K562 (cell line): Measurements from ENCODE around the gene ELOB. TPM values are rescaled to one million over a fixed set of nuclear protein-coding genes. Genes with fewer than 3 reads are reported as not detected.

ENCODE experiments used
- ATF1 ChIP-seq, 2 experiments: fragments of 450-650 bp in 1 of 2; IDR thresholded peaks; 2 replicates each; pipeline ENCODE4 v1.6.1; 2016; ENCODE audit warnings: missing compliant biosample characterization in 1 of 2, missing genetic modification characterization in 1 of 2
- CBX1 ChIP-seq: sonication (generic); IDR thresholded peaks from 2 replicates; pipeline ENCODE4 v1.6.1; 2016; ENCODE audit warnings: antibody characterized with exemption, low read depth, mild to moderate bottlenecking
- CHCHD3 ChIP-seq: fragments of 250-450 bp; sonication (Bioruptor Pico); IDR thresholded peaks from 2 replicates; pipeline ENCODE4 v2.1.2; 2022; ENCODE audit warnings: mild to moderate bottlenecking
- GABPA ChIP-seq: fragments of 200-800 bp; sonication (Bioruptor generic); conservative IDR thresholded peaks from 2 replicates; pipeline ENCODE4 v1.6.1; 2016; ENCODE audit warnings: low read depth, missing genetic modification characterization, missing compliant biosample characterization
- HOXB6 ChIP-seq: fragments of 250-450 bp; sonication (Bioruptor Pico); IDR thresholded peaks from 2 replicates; pipeline ENCODE4 v1.5.1; 2022; ENCODE audit warnings: mild to moderate bottlenecking, borderline replicate concordance
- MEF2D ChIP-seq: conservative IDR thresholded peaks from 2 replicates; pipeline ENCODE4 v1.6.1; 2016; ENCODE audit warnings: low read depth, missing genetic modification characterization, missing compliant biosample characterization
- MEIS2 ChIP-seq: fragments of 450-650 bp; IDR thresholded peaks from 2 replicates; pipeline ENCODE4 v1.6.1; 2014; ENCODE audit warnings: mild to moderate bottlenecking; ENCODE audit not compliant: partially characterized antibody
- PATZ1 ChIP-seq: fragments of 250-450 bp; sonication (Bioruptor Pico); IDR thresholded peaks from 2 replicates; pipeline ENCODE4 v1.5.0; 2020; ENCODE audit warnings: mild to moderate bottlenecking, borderline replicate concordance
- POLR2B ChIP-seq: fragments of 450-650 bp; IDR thresholded peaks from 2 replicates; pipeline ENCODE4 v1.6.1; 2018; ENCODE audit warnings: low read depth; ENCODE audit not compliant: partially characterized antibody
- RREB1 ChIP-seq: fragments of 250-450 bp; sonication (Bioruptor Pico); IDR thresholded peaks from 2 replicates; pipeline ENCODE4 v1.4.0; 2020
- RUNX1 ChIP-seq: sonication (generic); IDR thresholded peaks from 2 replicates; pipeline ENCODE4 v1.6.1; 2016; ENCODE audit warnings: antibody characterized with exemption, low read depth
- SIN3B ChIP-seq: fragments of 450-650 bp; IDR thresholded peaks from 2 replicates; pipeline ENCODE4 v1.6.1; 2017; ENCODE audit warnings: low read depth, mild to moderate bottlenecking, moderate library complexity
- ZBTB2 ChIP-seq: fragments of 450-650 bp; IDR thresholded peaks from 2 replicates; pipeline ENCODE4 v1.6.1; 2016; ENCODE audit warnings: antibody characterized with exemption
- ZNF224 ChIP-seq: sonication (generic); formaldehyde crosslinking; IDR thresholded peaks from 2 replicates; pipeline ENCODE4 v1.8.0; 2022; ENCODE audit warnings: mild to moderate bottlenecking, missing genetic modification reagents
- ZNF253 ChIP-seq: fragments of 250-450 bp; sonication (Bioruptor Pico); conservative IDR thresholded peaks from 2 replicates; pipeline ENCODE4 v1.6.1; 2021; ENCODE audit warnings: mild to moderate bottlenecking
- ZNF263 ChIP-seq: sonication (generic); formaldehyde crosslinking; IDR thresholded peaks from 2 replicates; pipeline ENCODE4 v1.8.0; 2022; ENCODE audit warnings: mild to moderate bottlenecking, missing genetic modification reagents, borderline replicate concordance
- ZNF511 ChIP-seq: sonication (generic); formaldehyde crosslinking; IDR thresholded peaks from 2 replicates; pipeline ENCODE4 v1.8.0; 2022; ENCODE audit warnings: mild to moderate bottlenecking, missing genetic modification reagents
- ZNF785 ChIP-seq: fragments of 250-450 bp; sonication (Bioruptor Pico); IDR thresholded peaks from 2 replicates; pipeline ENCODE4 v1.4.0; 2020; ENCODE audit warnings: mild to moderate bottlenecking
- polyA plus RNA-seq, 8 experiments: library from polyadenylated mRNA; depleted of rRNA in 4 of 8; stranded (reverse) in 5 of 8; unstranded in 3 of 8; fragments of >200 nt; fragmentation: Nextera tagmentation in 2 of 8; fragmentation: Illumina TruSeq in 1 of 8; extraction: Ambion mirVana in 2 of 8; extraction: Trizol in 1 of 8; gene quantifications; 2 replicates each; pipeline versions ENCODE4 v1.2.1 to v1.2.3, GENCODE V29; 2011 to 2014; ENCODE audit warnings: inconsistent platforms in 1 of 8, missing spikeins in 1 of 8
- total RNA-seq, 7 experiments: library from RNA; depleted of rRNA in 6 of 7; stranded (reverse); fragments of >200 nt in 6 of 7; fragmentation: Illumina TruSeq in 2 of 7; extraction: Trizol in 2 of 7; gene quantifications; 2 replicates each; pipeline versions ENCODE4 v1.2.1 to v1.2.3, GENCODE V29; 2011 to 2021; ENCODE audit warnings: low replicate concordance in 1 of 7

Gene ELOB
- total and polyA plus RNA-seq, 9 of the 15 experiments (the other 6 are each of a cell fraction or from before 2014, with no cell fraction given) = 63.2 to 791 (median 237) TPM

DNA sequence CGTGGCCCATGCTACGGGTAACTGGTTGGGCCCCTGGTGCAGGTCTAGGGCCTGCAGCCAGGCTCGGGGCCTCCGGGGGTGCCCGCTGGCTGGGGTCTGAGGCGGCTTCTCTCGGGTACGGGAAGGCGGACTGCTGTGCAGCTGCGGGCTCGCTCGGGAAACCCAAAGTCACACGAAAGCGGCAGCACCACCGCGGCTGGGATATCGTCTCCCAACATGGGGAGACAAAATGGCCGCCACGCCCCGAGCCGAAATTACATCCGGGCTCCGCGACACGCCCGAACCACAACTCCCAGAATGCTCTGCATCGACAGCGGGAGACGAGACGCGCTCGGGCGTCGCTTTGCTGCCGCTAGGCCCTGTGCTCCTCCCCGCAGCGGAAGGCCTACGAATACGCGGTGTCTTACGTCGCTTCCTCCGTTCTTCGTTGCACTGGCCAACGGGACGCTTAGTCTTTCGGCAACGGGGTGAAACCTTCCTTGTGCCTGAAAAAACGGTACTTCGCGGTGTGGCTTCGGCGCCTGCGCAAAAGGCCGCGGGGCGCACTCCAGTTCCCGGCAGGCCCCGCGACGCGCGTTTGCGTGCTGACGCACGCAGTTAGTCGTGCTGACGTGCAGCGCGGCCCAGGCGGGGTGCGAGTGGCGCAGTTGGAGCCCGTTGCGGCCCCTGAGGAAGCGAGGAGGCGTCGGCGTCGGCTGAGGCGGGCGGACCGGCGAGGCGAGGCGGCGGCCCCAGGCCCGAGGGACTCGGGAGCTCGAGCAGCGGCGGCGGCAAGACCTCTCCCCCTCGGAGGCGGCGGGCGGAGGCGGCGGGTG, 24.8 kb downstream of the ELOB start, which contains the start of gene SRRM2 (continued):
- TF ChIP-seq ZNF785 = no peak
- 0 out of 2 replicates have a peak, but pooled peaks have one; percentile 11 for TF ChIP-seq RUNX1
- no peak for TF ChIP-seq ZNF511 (CRISPR knock-in tag)
- TF ChIP-seq ZNF224 (CRISPR knock-in tag) = no peak
- peak; percentile 17; the same call in 1 of the 2 replicates for TF ChIP-seq ZNF263 (CRISPR knock-in tag)
- TF ChIP-seq MEIS2 = peak; percentile 39
- TF ChIP-seq ZNF253 (CRISPR knock-in tag) = no peak
- TF ChIP-seq ATF1 (CRISPR knock-in tag; IDR thresholded peaks at IDR 0.05) = peak; percentile 39; the same call in 1 of the 2 replicates
- peak; percentile 99 for TF ChIP-seq ATF1 (tag; IDR thresholded peaks at IDR 0.05)
- peak; percentile 27; the same call in 1 of the 2 replicates for TF ChIP-seq CBX1
- peak; percentile 84 for TF ChIP-seq GABPA (tag)
- peak; percentile 90; the same call in 1 of the 2 replicates for TF ChIP-seq PATZ1 (CRISPR knock-in tag)
- peak; percentile 81 for TF ChIP-seq POLR2B
- TF ChIP-seq SIN3B = peak; percentile 77
- TF ChIP-seq CHCHD3 = peak; percentile 77; the same call in 1 of the 2 replicates
- 0 out of 2 replicates have a peak, but pooled peaks have one; percentile 68 for TF ChIP-seq MEF2D (tag)
- TF ChIP-seq HOXB6 (CRISPR knock-in tag) = no peak
- TF ChIP-seq ZBTB2 = peak; percentile 99
- TF ChIP-seq RREB1 (CRISPR knock-in tag) = no peak
